ENCODE data around the gene DPP3.

DPP3 gene

DNA sequence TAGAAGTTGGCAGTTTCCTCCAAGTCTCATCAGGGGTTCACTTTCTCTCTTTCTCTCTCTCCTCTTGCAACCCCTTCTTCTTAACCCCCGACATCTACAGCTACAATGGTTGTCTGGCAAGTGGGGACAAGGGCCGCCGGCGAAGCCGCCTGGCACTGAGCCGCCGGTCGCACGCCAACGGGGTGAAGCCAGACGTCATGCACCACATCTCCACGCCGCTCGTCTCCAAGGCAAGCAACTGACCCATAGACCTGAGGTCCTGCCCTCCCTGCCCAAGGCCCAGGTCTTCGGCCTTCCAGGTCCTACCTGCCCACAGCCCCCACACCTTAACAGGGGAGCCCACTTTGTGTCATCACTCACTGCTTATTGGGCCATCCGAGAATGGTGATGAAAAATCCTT lies 9.1 kb upstream of the DPP3 start:
- FAIRE-seq = no peak

GRCh38 chr11:66472054-66472453 lies 8.2 kb upstream of the DPP3 start:
- DNase-seq (ENCODE audit: insufficient read length, low spot score) = no peak
- TF ChIP-seq TAF1 (IDR thresholded peaks at IDR 0.05; ENCODE audit: low read depth, low read length) = no peak
- no peak for TF ChIP-seq PAX5 (IDR thresholded peaks at IDR 0.05; ENCODE audit: insufficient read depth, low read length, severe bottlenecking)
- FAIRE-seq = no peak

More for the DNA sequence above, 9.1 kb upstream of the DPP3 start:
- TF ChIP-seq TAF1 (IDR thresholded peaks at IDR 0.05; ENCODE audit: low read depth, low read length) (no peak), PAX5 (IDR thresholded peaks at IDR 0.05; ENCODE audit: insufficient read depth, low read length, severe bottlenecking) (no peak), POLR2A (IDR thresholded peaks at IDR 0.05; ENCODE audit: low read depth, low read length) (no peak), SPI1 (IDR thresholded peaks at IDR 0.05; ENCODE audit: low read depth, low read length) (no peak), POLR2AphosphoS5 (IDR thresholded peaks at IDR 0.05; ENCODE audit: low read depth, low read length) (no peak), POU2F2 (IDR thresholded peaks at IDR 0.05; ENCODE audit: low read depth, low read length) (no peak)
- DNase-seq (ENCODE audit: insufficient read length, low spot score) = no peak

DNA sequence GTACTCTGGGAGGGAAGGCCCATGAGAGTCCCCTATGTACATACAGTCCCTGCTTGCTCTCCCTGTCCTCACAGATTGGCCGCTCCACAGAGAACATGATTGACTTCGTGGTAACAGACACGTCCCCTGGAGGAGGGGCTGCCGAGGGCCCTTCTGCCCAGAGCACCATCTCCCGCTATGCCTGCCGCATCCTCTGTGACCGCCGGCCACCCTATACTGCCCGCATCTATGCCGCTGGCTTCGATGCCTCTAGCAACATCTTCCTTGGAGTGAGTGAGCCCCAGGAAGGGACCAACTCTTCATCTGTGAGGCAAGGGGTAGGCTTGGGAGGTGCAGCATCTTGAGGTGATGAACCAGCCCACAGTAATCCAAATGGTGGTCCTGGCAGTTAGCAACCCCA lies 7.1 kb upstream of the DPP3 start:
- FAIRE-seq (no peak), DNase-seq (ENCODE audit: insufficient read length, low spot score) (no peak)
- no peak for TF ChIP-seq PAX5 (IDR thresholded peaks at IDR 0.05; ENCODE audit: insufficient read depth, low read length, severe bottlenecking)
- TF ChIP-seq SPI1 (IDR thresholded peaks at IDR 0.05; ENCODE audit: low read depth, low read length) = no peak
- TF ChIP-seq POLR2AphosphoS5 (IDR thresholded peaks at IDR 0.05; ENCODE audit: low read depth, low read length) = no peak
- no peak for TF ChIP-seq POU2F2 (IDR thresholded peaks at IDR 0.05; ENCODE audit: low read depth, low read length)
- no peak for TF ChIP-seq POLR2A (IDR thresholded peaks at IDR 0.05; ENCODE audit: low read depth, low read length)
- TF ChIP-seq TAF1 (IDR thresholded peaks at IDR 0.05; ENCODE audit: low read depth, low read length) = no peak

DNA sequence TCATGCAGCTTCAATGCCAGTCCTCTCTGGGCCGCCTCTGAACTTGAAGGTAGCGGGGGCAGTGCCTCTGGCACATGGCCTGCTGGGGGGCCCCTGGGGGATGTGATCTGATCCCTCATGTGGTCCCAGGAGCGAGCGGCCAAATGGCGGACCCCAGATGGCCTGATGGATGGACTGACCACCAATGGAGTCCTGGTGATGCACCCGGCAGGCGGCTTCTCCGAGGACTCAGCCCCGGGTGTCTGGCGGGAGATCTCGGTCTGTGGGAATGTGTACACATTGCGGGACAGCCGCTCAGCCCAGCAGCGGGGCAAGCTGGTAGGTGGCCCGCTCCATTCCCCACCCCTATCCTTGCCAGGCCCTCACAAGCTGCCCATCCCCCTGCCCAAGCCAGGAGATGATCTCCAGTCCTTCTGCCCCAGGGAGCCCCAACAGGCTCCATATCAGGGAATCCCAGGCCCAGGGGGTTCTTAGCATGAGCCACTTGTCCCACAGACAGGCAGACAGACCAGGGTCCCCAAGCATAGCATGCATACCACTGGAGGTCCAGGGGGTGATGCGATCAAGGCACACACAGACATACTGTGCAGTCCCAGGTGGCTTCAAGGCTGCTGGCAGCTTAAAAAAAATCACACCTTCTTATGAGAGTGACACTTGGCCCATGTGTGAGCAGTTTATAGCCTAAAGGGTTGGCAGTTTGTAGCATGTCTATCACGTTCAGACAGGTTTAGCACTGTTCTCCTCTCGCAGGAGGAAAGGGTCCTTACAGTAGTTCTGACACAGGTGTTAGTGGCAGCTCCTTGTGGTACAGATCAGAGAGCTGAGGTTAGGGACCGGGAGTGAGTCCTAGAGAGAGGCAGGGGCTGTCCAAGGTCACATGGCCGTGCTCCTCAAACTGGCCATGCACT lies 6.4 kb upstream of the DPP3 start:
- no peak for FAIRE-seq
- TF ChIP-seq POLR2A (IDR thresholded peaks at IDR 0.05; ENCODE audit: low read depth, low read length) (no peak), POU2F2 (IDR thresholded peaks at IDR 0.05; ENCODE audit: low read depth, low read length) (no peak), PAX5 (IDR thresholded peaks at IDR 0.05; ENCODE audit: insufficient read depth, low read length, severe bottlenecking) (no peak), TAF1 (IDR thresholded peaks at IDR 0.05; ENCODE audit: low read depth, low read length) (no peak), SPI1 (IDR thresholded peaks at IDR 0.05; ENCODE audit: low read depth, low read length) (no peak), POLR2AphosphoS5 (IDR thresholded peaks at IDR 0.05; ENCODE audit: low read depth, low read length) (no peak)

GRCh38 chr11:66475349-66476172 lies 4.7 kb upstream of the DPP3 start:
- FAIRE-seq (no peak), DNase-seq (ENCODE audit: insufficient read length, low spot score) (no peak)
- TF ChIP-seq PAX5 (IDR thresholded peaks at IDR 0.05; ENCODE audit: insufficient read depth, low read length, severe bottlenecking) = no peak
- TF ChIP-seq POU2F2 (IDR thresholded peaks at IDR 0.05; ENCODE audit: low read depth, low read length) = no peak
- TF ChIP-seq TAF1 (IDR thresholded peaks at IDR 0.05; ENCODE audit: low read depth, low read length) = no peak
- TF ChIP-seq SPI1 (IDR thresholded peaks at IDR 0.05; ENCODE audit: low read depth, low read length) = no peak
- no peak for TF ChIP-seq POLR2AphosphoS5 (IDR thresholded peaks at IDR 0.05; ENCODE audit: low read depth, low read length)
- TF ChIP-seq POLR2A (IDR thresholded peaks at IDR 0.05; ENCODE audit: low read depth, low read length) = no peak

More for the DNA sequence above, 6.4 kb upstream of the DPP3 start:
- DNase-seq (ENCODE audit: insufficient read length, low spot score) = no peak

DNA sequence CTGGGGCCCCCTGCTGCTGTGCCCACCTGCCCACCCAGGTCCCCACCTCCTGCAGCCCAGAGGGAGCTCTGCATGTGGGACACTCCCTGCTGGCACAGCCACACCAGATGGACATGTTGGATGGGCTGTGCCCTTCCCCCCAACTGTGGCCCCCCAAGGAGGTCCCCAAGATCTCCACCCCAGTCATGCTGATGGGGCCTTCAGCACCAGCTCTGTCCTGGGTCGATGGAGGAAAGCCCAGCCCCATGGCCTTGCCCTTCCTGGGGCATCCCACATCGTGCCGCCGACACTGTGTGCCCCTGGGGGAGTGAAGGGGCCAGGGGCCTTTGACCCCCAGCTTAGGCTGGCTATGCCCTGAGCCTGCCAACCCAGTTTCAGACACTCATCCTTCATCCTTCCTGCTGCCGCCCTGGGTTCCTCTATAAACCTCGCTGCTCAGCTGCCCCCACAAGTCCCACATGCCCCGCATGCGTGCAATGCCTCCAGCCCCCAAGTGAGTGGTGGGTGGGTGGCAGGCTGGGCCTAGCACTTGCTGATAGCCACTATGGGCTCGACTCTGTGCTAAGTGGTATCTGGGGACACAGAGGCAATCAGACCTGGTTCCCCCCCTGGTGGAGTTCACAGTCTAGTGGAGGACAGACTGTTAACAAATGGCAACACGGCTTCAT lies 3.9 kb upstream of the DPP3 start:
- TF ChIP-seq PAX5 (IDR thresholded peaks at IDR 0.05; ENCODE audit: insufficient read depth, low read length, severe bottlenecking) (no peak), TAF1 (IDR thresholded peaks at IDR 0.05; ENCODE audit: low read depth, low read length) (no peak), SPI1 (IDR thresholded peaks at IDR 0.05; ENCODE audit: low read depth, low read length) (no peak), POU2F2 (IDR thresholded peaks at IDR 0.05; ENCODE audit: low read depth, low read length) (no peak), POLR2A (IDR thresholded peaks at IDR 0.05; ENCODE audit: low read depth, low read length) (no peak), POLR2AphosphoS5 (IDR thresholded peaks at IDR 0.05; ENCODE audit: low read depth, low read length) (no peak)
- no peak for DNase-seq (ENCODE audit: insufficient read length, low spot score)
- FAIRE-seq = no peak

DNA sequence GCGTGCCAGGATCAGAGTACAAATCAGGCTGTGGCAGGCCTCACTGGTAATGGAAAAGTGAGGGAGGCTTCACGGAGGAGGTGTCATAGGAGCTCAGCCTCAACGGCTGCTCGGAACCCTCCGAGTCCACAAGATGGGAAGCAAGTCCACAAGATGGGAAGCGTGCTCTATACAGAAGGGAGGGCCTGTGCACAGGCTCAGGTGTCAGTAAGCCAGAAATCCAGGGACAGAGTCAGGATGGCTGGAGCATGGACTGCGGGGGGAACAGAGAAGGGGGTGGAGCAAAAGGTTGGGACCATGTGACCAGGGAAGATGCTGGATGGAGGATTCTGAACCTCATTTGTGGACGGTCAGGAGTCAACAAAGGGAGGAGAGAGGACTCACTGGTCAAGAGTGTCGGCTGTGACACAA lies 3.4 kb upstream of the DPP3 start:
- DNase-seq (ENCODE audit: insufficient read length, low spot score) (no peak), FAIRE-seq (no peak)

DNA sequence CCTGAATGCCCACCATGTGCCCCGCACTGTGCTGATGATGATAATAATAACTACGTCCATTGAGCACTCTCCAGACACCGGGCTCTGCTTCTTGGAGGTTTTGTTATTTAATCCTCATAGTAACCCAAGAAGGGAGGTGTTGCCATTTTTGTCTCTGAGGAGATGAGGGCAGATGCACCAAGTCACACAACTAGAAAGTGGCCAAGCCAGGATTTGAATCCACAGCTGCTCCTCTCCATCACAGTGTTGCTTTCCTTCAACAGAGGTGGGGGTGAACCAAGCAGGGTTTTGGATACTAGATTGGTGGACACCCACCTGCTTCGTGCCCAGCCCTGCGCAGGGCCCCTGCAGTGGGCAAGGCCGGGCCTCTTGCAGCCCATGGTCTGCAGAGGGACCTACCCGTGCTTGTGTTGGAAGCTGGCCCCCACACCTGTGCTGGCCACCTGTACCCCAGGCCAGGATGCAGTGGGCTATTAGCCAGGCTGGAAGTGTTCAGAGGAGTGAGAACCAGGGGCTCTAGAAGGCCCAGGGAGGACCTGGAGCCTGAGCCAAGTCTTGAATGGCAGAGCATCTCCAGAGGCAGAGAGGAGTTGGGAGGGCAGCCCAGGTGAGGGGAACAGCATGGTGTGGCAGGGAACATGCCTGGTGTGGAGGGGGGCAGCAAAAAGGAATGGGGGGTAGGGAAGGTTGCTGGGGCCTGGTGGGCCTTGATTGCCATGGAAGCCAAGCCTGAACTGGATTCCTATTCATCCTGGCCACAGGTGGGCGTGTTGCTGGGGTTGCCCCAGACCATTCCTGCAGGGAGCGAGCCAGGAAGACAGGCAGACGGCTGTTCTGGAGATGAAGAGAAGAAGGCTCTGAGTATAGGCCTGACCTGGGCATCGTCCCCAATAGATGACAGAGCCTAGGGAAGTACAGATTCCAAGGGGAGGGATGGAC lies 2.7 kb upstream of the DPP3 start:
- TF ChIP-seq POU2F2 (IDR thresholded peaks at IDR 0.05; ENCODE audit: low read depth, low read length) = no peak
- TF ChIP-seq POLR2AphosphoS5 (IDR thresholded peaks at IDR 0.05; ENCODE audit: low read depth, low read length) = no peak
- TF ChIP-seq POLR2A (IDR thresholded peaks at IDR 0.05; ENCODE audit: low read depth, low read length) = no peak
- no peak for TF ChIP-seq TAF1 (IDR thresholded peaks at IDR 0.05; ENCODE audit: low read depth, low read length)
- TF ChIP-seq SPI1 (IDR thresholded peaks at IDR 0.05; ENCODE audit: low read depth, low read length) = no peak
- no peak for TF ChIP-seq PAX5 (IDR thresholded peaks at IDR 0.05; ENCODE audit: insufficient read depth, low read length, severe bottlenecking)
- DNase-seq (ENCODE audit: insufficient read length, low spot score) (no peak), FAIRE-seq (no peak)

More for the DNA sequence above, 3.4 kb upstream of the DPP3 start:
- TF ChIP-seq POLR2AphosphoS5 (IDR thresholded peaks at IDR 0.05; ENCODE audit: low read depth, low read length) (no peak), POLR2A (IDR thresholded peaks at IDR 0.05; ENCODE audit: low read depth, low read length) (no peak), POU2F2 (IDR thresholded peaks at IDR 0.05; ENCODE audit: low read depth, low read length) (no peak), PAX5 (IDR thresholded peaks at IDR 0.05; ENCODE audit: insufficient read depth, low read length, severe bottlenecking) (no peak)

Measured in GM12891 (cell line).